ENCODE results near the gene EIF1AY.
"Not testable (repeated sequence)": the region's sequence is repeated elsewhere in the genome, so short reads cannot be mapped to it uniquely, and the experiment has no call there.

Gene EIF1AY, protein sequence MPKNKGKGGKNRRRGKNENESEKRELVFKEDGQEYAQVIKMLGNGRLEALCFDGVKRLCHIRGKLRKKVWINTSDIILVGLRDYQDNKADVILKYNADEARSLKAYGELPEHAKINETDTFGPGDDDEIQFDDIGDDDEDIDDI

GRCh38 chrY:20575531-20576121, at the start of gene EIF1AY:
TSS of gene EIF1AY (plus strand) at chrY:20575776. CDS start at chrY:20575872, 96 bp downstream.
- intact Hi-C loops (cut with DNase I), result no loop called here

DNA sequence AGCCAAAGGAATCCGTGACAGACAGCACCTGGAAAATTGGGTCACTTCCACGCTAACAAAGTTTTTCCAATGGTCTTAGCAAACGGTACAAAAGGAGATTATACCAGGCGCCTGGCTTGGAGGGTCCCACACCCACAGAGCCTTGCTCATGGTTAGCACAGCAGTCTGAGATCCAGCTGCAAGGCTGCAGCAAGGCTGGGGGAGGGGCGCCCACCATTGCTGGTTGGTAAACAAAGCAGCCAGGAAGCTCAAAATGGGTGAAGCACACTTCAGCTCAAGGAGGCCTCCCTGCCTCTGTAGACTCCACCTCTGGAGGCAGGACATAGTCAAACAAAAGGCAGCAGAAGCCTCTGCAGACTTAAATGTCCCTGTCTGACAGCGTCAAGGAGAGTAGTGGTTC, 47.1 kb upstream of the EIF1AY start:
- intact Hi-C loops (cut with DNase I), result no loop called here
- no peak for DNase-seq

More at GRCh38 chrY:20575531-20576121, at the start of gene EIF1AY:
- peak in 3 of 10 donors; percentile 80 to 84 (median 80) for DNase-seq

DNA sequence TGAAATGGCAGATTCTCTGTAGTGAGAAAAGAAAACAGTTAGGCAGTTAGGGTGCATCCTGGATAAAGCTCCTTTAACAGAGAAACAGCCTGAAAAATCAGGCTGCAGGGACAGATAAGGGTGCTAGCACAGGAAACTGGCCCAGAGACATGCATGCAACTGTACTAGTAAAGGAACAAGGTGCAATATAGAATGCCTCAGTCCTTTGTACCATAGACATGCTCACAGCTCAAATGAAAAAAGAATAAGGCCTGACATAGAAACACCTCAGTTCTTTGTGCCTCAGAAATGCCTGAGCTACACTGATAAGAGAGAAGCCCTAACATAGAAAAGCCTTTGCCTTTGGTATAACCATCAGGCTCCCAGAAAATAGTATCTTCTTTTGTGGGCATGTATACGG, 37.4 kb upstream of the EIF1AY start:
- no peak for DNase-seq
- intact Hi-C loops (cut with DNase I), result no loop called here

- no peak for DNase-seq
- intact Hi-C loops (cut with DNase I), result no loop called here
Observed at GRCh38 chrY:20538933-20539332, 36.6 kb upstream of the EIF1AY start.

GRCh38 chrY:20544451-20544960, 31.1 kb upstream of the EIF1AY start:
- intact Hi-C loops (cut with DNase I), result no loop called here
- no peak for DNase-seq

DNA sequence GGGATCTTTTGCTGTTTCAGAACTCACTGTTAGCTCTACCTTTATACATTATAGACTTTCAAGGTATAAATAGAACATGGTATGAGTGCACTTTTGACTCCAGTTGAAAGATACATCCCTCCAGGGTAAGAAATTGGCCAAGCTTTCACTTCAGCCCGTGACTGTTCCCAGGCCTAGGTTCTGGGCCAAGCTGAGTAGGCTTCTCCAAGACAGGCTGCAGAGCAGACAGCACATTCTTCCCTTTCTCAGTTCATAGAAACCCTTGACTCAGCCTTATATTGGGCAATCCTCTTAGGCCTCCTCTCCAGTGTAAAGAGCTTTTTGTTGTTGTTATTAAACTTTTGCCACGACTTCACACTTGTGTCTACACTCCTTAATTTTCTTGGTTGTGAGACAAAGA, 29.5 kb upstream of the EIF1AY start:
- DNase-seq, result no peak
- intact Hi-C loops (cut with DNase I), result no loop called here

DNA sequence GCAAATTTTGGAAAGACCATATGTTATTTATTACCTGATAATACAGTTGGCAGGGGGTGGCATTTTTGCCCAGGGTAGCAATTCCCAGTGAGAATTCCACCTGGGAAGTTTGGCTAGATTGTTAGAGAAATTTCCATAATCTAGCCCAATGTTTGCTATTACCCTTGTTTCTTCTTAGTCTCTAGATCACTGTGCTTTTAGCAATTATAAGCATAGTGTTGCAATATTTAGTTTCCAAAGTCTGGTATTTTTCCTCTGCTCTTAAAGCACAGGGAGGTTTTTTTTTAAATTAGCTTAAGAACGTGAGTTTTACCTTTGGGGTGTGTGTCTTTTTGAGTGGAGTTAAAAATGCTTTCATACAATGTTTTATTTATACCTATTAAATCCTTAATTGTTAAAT, 26.3 kb upstream of the EIF1AY start:
- intact Hi-C loops (cut with DNase I), result no loop called here
- no peak for DNase-seq

DNA sequence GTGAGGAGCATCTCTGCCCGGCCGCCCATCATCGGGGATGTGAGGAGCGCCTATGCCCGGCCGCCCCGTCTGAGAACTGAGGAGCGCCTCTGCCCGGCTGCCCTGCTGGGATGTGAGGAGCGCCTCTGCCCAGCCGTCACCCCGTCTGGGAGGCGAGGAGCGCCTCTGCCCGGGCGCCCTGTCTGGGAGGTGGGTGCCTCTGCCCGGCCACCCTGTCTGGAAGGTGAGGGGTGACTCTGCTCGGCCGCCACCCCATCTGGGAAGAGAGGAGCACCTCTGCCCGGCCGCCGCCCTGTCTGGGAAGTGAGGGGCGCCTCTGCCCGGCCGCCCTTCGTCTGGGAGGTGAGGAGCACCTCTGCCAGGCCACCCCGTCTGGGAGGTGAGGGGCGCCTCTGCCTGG, 23.7 kb upstream of the EIF1AY start:
- no peak for DNase-seq
- intact Hi-C loops (cut with DNase I), result no loop called here

DNA sequence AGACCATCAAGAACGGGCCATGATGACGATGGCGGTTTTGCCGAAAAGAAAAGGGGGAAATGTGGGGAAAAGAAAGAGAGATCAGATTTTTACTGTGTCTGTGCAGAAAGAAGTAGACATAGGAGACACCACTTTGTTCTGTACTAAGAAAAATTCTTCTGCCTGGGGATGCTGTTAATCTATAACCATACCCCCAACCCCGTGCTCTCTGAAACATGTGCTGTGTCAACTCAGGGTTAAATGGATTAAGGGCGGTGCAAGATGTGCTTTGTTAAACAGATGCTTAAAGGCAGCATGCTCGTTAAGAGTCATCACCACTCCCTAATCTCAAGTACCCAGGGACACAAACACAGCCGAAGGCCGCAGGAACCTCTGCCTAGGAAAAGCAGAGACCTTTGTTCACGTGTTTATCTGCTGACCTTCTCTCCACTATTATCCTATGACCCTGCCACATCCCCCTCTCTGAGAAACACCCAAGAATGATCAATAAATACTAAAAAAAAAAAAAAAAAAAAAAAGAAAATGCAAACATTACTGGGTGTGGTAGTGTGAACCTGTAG, 22.7 kb upstream of the EIF1AY start:
- intact Hi-C loops (cut with DNase I); DNase-seq: not testable (repeated sequence)

- intact Hi-C loops (cut with DNase I), result no loop called here
- DNase-seq, result no peak
Observed at GRCh38 chrY:20555820-20556219, 19.8 kb upstream of the EIF1AY start.

GRCh38 chrY:20558677-20559076, 16.9 kb upstream of the EIF1AY start:
- intact Hi-C loops (cut with DNase I), result no loop called here
- DNase-seq, result no peak

- intact Hi-C loops (cut with DNase I), result no loop called here
- DNase-seq, result no peak
Observed at GRCh38 chrY:20559873-20560512, 15.6 kb upstream of the EIF1AY start.

GRCh38 chrY:20571306-20571705, 4.3 kb upstream of the EIF1AY start:
- DNase-seq, result no peak
- intact Hi-C loops (cut with DNase I), result no loop called here

- DNase-seq, result no peak
- intact Hi-C loops (cut with DNase I), result no loop called here
Observed at GRCh38 chrY:20576506-20576905, 930 bp downstream of the EIF1AY start.

DNA sequence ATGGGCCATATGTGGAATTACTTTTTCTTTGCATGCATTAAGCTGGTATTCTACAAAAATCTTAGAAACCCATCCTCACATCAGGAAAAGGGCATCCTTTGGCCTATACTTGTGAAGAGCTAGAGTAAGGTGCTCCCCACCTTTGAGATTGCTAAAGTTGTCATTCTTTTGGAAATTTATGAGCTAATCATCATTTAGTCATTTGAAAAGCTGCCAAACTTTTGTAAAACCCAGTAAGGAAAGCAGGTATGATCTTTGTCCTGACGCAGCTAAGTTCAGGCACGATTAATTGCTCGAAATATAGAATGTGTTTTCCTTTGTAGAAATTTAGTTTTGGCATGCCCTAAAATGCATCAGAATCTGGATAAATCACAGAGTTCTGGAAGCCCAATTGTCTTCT, 2.6 kb downstream of the EIF1AY start:
- intact Hi-C loops (cut with DNase I), result no loop called here
- DNase-seq, result no peak

GRCh38 chrY:20581687-20582086, 6.1 kb downstream of the EIF1AY start:
- no peak for DNase-seq
- intact Hi-C loops (cut with DNase I), result no loop called here

GRCh38 chrY:20586161-20586560, 10.6 kb downstream of the EIF1AY start:
- no peak for DNase-seq
- intact Hi-C loops (cut with DNase I), result no loop called here
